Caco-2 (cell line): ENCODE measurements around the gene EPHA4. TPM values are rescaled to one million over a fixed set of nuclear protein-coding genes. Genes with fewer than 3 reads are reported as not detected.
A peak's percentile ranks its signal among the peaks of the same experiment; 100 is the strongest.

Experiments
- BruUV-seq: library from RNA; stranded (reverse); fragments of 400-500 nt; replicated peaks from 2 replicates; lab custom pipeline; 2021; lab: Mats Ljungman, UMichigan
- CTCF ChIA-PET: fragments of 300-600 bp; sonication (Branson Sonifier 250); formaldehyde crosslinking; loops from one replicate; lab custom pipeline; 2022; ENCODE audit warnings: antibody characterized with exemption; lab: Charles Lee
- POLR2A ChIA-PET: fragments of 300-600 bp; sonication (Branson Sonifier 250); formaldehyde crosslinking; loops from one replicate; lab custom pipeline; 2022; ENCODE audit warnings: antibody characterized with exemption; lab: Charles Lee
- DNase-seq, 2 experiments: peaks; one replicate each; pipeline versions ENCODE4 v3.0.0 to v3.0.0-alpha.2; 2020 to 2022
- H3K27me3 ChIP-seq: replicated peaks from 2 replicates; pipeline ENCODE4 v1.6.0; 2011; ENCODE audit warnings: low read length; ENCODE audit not compliant: control insufficient read depth, insufficient read depth
- H3K36me3 ChIP-seq: 2 replicates; pipeline ENCODE4 v1.5.1; 2011; ENCODE audit warnings: low read length; ENCODE audit not compliant: control insufficient read depth, insufficient read depth
- H3K4me1 ChIP-seq: fragments of 250-450 bp; sonication (Bioruptor Pico); 2 replicates; pipeline ENCODE4 v1.5.1; 2020; ENCODE audit warnings: mild to moderate bottlenecking
- H3K4me3 ChIP-seq: 2 replicates; pipeline ENCODE4 v1.5.1; 2011; ENCODE audit warnings: low read depth, mild to moderate bottlenecking, control low read depth, low read length
- H3K9me3 ChIP-seq: fragments of 250-450 bp; sonication (Bioruptor Pico); 2 replicates; pipeline ENCODE4 v1.5.1; 2020; ENCODE audit warnings: mild to moderate bottlenecking, moderate library complexity
- H3K27ac Mint-ChIP-seq: one replicate; pipeline ENCODE4 v1.8.0; 2022; ENCODE audit warnings: mixed read lengths; ENCODE audit not compliant: unreplicated experiment
- H3K27me3 Mint-ChIP-seq: one replicate; pipeline ENCODE4 v1.8.0; 2022; ENCODE audit warnings: mixed read lengths; ENCODE audit not compliant: insufficient read depth, unreplicated experiment
- H3K36me3 Mint-ChIP-seq: one replicate; pipeline ENCODE4 v1.8.0; 2022; ENCODE audit warnings: mild to moderate bottlenecking, mixed read lengths; ENCODE audit not compliant: insufficient read depth, unreplicated experiment
- H3K4me1 Mint-ChIP-seq: one replicate; pipeline ENCODE4 v1.8.0; 2022; ENCODE audit warnings: low read depth, mixed read lengths; ENCODE audit not compliant: unreplicated experiment
- H3K4me3 Mint-ChIP-seq: one replicate; pipeline ENCODE4 v1.8.0; 2022; ENCODE audit warnings: mild to moderate bottlenecking, moderate library complexity, mixed read lengths; ENCODE audit not compliant: unreplicated experiment
- H3K9me3 Mint-ChIP-seq: one replicate; pipeline ENCODE4 v1.8.0; 2022; ENCODE audit warnings: mixed read lengths; ENCODE audit not compliant: unreplicated experiment
- intact Hi-C: fragments of 100-400 bp; cut with micrococcal nuclease; formaldehyde crosslinking; loops from one replicate; pipeline ENCODE4 v1.10.0; 2022; ENCODE audit not compliant: unreplicated experiment
- total RNA-seq: library from RNA; stranded (reverse); gene quantifications from 2 replicates; pipeline ENCODE4 v1.2.3, GENCODE V29; 2022
- TF ChIP-seq, protein P1 (sequence below), 2 experiments: fragments of 200-600 bp in 1 of 2; IDR thresholded peaks; 1 replicate in 1 of 2; 2 replicates in 1 of 2; pipeline versions ENCODE4 v1.5.1 to v1.8.0; 2011 to 2022; ENCODE audit warnings: antibody characterized with exemption in 1 of 2, control low read depth in 1 of 2, inconsistent platforms in 1 of 2, low read depth in 1 of 2, low read length in 1 of 2, mild to moderate bottlenecking in 1 of 2, moderate library complexity in 1 of 2; ENCODE audit not compliant: insufficient read depth in 1 of 2, severe bottlenecking in 1 of 2, unreplicated experiment in 1 of 2

Gene EPHA4
- total RNA-seq, 1 experiment from 2014 or later, result 95.5 TPM

- Mint-ChIP-seq H3K36me3 (peaks cover 50% of the 10 kb centered on the region), H3K9me3 (no peaks in the 10 kb centered on the region), H3K4me1 (peaks cover 64% of the 10 kb centered on the region), H3K4me3 (no peak overlapping the region), H3K27me3 (no peaks in the 10 kb centered on the region), H3K27ac (no peak overlapping the region)
- ChIA-PET CTCF (no interaction called here), POLR2A (no interaction called here)
- DNase-seq, result no peak
- intact Hi-C loops, result no loop called here
- BruUV-seq, result no TSS peak
- no peaks in the 10 kb centered on the region for H3K27me3 ChIP-seq
- TF ChIP-seq, protein P1, sequence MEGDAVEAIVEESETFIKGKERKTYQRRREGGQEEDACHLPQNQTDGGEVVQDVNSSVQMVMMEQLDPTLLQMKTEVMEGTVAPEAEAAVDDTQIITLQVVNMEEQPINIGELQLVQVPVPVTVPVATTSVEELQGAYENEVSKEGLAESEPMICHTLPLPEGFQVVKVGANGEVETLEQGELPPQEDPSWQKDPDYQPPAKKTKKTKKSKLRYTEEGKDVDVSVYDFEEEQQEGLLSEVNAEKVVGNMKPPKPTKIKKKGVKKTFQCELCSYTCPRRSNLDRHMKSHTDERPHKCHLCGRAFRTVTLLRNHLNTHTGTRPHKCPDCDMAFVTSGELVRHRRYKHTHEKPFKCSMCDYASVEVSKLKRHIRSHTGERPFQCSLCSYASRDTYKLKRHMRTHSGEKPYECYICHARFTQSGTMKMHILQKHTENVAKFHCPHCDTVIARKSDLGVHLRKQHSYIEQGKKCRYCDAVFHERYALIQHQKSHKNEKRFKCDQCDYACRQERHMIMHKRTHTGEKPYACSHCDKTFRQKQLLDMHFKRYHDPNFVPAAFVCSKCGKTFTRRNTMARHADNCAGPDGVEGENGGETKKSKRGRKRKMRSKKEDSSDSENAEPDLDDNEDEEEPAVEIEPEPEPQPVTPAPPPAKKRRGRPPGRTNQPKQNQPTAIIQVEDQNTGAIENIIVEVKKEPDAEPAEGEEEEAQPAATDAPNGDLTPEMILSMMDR (IDR thresholded peaks at IDR 0.05; ENCODE audit: insufficient read depth in 1 of 2, low read depth in 1 of 2, low read length in 1 of 2, severe bottlenecking in 1 of 2, unreplicated experiment in 1 of 2), result no peak
- H3K9me3 ChIP-seq, result no peaks in the 10 kb centered on the region
- no peak overlapping the region for H3K4me3 ChIP-seq
- H3K4me1 ChIP-seq, result peaks cover 76% of the 10 kb centered on the region
- H3K36me3 ChIP-seq, result 0 out of 2 replicates have a peak, but pooled peaks cover 2% of the 10 kb centered on the region
These were observed 42.0 kb downstream of the EPHA4 start for GRCh38 chr2:221529943-221530652.

GRCh38 chr2:221529177-221529942 lies 42.7 kb downstream of the EPHA4 start:
- H3K27me3 ChIP-seq, result no peaks in the 10 kb centered on the region
- H3K36me3 ChIP-seq, result 0 out of 2 replicates have a peak, but pooled peaks cover 2% of the 10 kb centered on the region
- peaks cover 52% of the 10 kb centered on the region for H3K36me3 Mint-ChIP-seq
- H3K4me3 Mint-ChIP-seq, result peak overlapping the region; percentile 43
- POLR2A ChIA-PET, result no interaction called here
- no peaks in the 10 kb centered on the region for H3K27me3 Mint-ChIP-seq
- CTCF ChIA-PET, result no interaction called here
- intact Hi-C loops, result no loop called here
- TF ChIP-seq, protein P1 (IDR thresholded peaks at IDR 0.05; ENCODE audit: insufficient read depth in 1 of 2, low read depth in 1 of 2, low read length in 1 of 2, severe bottlenecking in 1 of 2, unreplicated experiment in 1 of 2), result no peak
- peaks cover 59% of the 10 kb centered on the region for H3K4me1 Mint-ChIP-seq
- no TSS peak for BruUV-seq
- peak overlapping the region; percentile 39 for H3K27ac Mint-ChIP-seq
- no peaks in the 10 kb centered on the region for H3K9me3 Mint-ChIP-seq
- H3K4me1 ChIP-seq, result peaks cover 69% of the 10 kb centered on the region
- no peak for DNase-seq
- no peak overlapping the region for H3K4me3 ChIP-seq
- H3K9me3 ChIP-seq, result no peaks in the 10 kb centered on the region

DNA sequence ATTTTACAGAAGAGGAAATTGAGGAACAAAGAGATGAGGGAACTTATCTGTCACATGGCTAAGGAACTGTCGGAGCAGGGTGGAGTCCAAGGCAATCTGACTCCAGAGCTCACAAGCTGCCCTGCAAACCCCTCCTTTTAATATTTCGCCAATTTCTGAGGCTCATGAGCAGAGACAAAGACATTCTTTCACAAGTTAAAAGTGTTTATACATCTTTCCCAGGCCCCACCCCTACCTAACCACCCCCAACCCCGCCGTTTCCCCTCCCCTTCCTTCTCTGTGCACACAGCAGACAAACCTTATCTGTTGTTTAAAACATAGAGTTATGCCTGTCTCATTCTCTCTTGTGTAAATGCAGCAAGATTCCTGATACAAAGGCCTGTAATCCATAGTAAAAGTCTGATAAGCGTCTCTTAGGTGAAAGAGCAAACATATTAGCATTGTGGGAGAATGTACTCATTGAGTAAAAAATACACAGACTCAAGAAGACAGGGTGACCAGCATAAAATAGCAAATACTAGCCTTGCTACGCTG lies 44.3 kb downstream of the EPHA4 start:
- H3K4me3 ChIP-seq, result no peak overlapping the region
- Mint-ChIP-seq H3K27me3 (no peaks in the 10 kb centered on the region), H3K4me1 (peaks cover 48% of the 10 kb centered on the region), H3K9me3 (no peaks in the 10 kb centered on the region), H3K27ac (peak overlapping the region; percentile 39), H3K36me3 (peaks cover 52% of the 10 kb centered on the region), H3K4me3 (peak overlapping the region; percentile 43)
- H3K9me3 ChIP-seq, result no peaks in the 10 kb centered on the region
- BruUV-seq, result no TSS peak
- H3K36me3 ChIP-seq, result 0 out of 2 replicates have a peak, but pooled peaks cover 2% of the 10 kb centered on the region
- DNase-seq, result peak; percentile 86 to 93
- no peaks in the 10 kb centered on the region for H3K27me3 ChIP-seq
- ChIA-PET CTCF (interaction anchor here (0.7 to 1.3 kb wide), 2 partner anchors 27 to 46 kb away, joined by 3 to 8 read pairs; no protein-coding TSS in a partner anchor), POLR2A (interaction anchor here (0.6 kb wide), 1 partner anchor 1119 kb away, joined by 3 read pairs; no protein-coding TSS in a partner anchor)
- peaks cover 55% of the 10 kb centered on the region for H3K4me1 ChIP-seq
- intact Hi-C loops, result loop anchor here (1.0 kb wide), 9 partner anchors 8 to 323 kb away; partner anchors contain the start of gene EPHA4
- TF ChIP-seq, protein P1 (IDR thresholded peaks at IDR 0.05; ENCODE audit: insufficient read depth in 1 of 2, low read depth in 1 of 2, low read length in 1 of 2, severe bottlenecking in 1 of 2, unreplicated experiment in 1 of 2), result no peak
